ENCODE results near the gene ZNF516.

- no peak for TF ChIP-seq CTCF (IDR thresholded peaks at IDR 0.05; ENCODE audit: borderline replicate concordance, extremely low read depth, low read length, poor library complexity, severe bottlenecking)
- TF ChIP-seq EZH2 (IDR thresholded peaks at IDR 0.05; ENCODE audit: borderline replicate concordance, low read depth, low read length, severe bottlenecking) = no peak
These were observed 177.9 kb downstream of the ZNF516 start for GRCh38 chr18:76317136-76317535.
